Endothelial cell of hepatic sinusoid (primary cell): ENCODE measurements around the gene KAZN.

Source experiments
- in situ Hi-C: cut with HindIII; loops from 2 replicates; pipeline ENCODE4 v1.10.0; 2017; ENCODE audit warnings: low sequenced_read_pairs

KAZN gene

GRCh38 chr1:15056515-15057285 lies 458.2 kb downstream of the KAZN start:
- in situ Hi-C loops: loop anchor here (25.0 kb wide), 1 partner anchor 469 kb away; the partner anchor contains the start of gene KAZN

DNA sequence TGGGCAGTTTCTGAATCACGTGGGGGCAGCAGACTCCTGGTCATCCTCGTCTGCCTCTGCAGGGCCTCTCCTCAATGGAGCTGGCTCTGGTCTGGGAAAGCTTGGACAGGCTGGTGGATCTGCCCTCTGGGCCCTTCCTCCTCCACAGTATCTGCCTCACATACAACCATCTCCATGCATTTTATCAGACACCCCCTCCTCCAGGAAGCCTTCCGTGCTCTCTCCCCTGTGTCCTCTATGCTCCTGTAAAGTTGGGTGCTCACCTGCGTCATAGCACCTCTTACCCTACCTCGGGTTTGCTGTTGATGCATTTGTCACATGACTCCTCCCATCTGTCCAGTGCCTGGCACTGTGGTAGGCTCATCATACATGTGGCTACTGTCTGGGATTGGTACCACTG lies 459.3 kb downstream of the KAZN start:
- in situ Hi-C loops: loop anchor here (25.0 kb wide), 1 partner anchor 471 kb away; the partner anchor contains the start of gene KAZN

- in situ Hi-C loops: loop anchor here (25.0 kb wide), 1 partner anchor 471 kb away; the partner anchor contains the start of gene KAZN
Observed at GRCh38 chr1:15058261-15058660, 459.8 kb downstream of the KAZN start.

DNA sequence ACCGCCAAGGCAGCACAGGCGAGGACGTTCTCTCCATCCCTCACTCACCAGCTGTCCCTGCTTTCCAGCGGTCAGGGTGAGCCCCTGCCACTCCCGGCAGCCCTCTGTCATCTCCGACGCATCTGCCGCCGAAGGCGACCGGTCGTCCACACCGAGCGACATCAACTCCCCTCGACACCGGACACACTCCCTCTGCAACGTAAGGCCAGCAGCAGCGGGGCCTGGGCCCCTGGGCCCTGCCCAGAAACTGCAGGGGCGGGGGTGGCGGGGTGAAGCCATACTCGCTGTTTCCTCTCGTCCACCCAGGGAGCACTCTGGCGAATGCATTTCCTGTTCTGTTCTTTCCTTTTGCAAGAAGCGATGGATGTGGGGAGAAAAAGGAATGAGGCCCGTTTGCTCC lies 461.6 kb downstream of the KAZN start:
- in situ Hi-C loops: loop anchor here (25.0 kb wide), 1 partner anchor 473 kb away; the partner anchor contains the start of gene KAZN

- in situ Hi-C loops: loop anchor here (25.0 kb wide), 1 partner anchor 475 kb away; the partner anchor contains the start of gene KAZN
Observed at GRCh38 chr1:15062479-15063099, 464.1 kb downstream of the KAZN start.

DNA sequence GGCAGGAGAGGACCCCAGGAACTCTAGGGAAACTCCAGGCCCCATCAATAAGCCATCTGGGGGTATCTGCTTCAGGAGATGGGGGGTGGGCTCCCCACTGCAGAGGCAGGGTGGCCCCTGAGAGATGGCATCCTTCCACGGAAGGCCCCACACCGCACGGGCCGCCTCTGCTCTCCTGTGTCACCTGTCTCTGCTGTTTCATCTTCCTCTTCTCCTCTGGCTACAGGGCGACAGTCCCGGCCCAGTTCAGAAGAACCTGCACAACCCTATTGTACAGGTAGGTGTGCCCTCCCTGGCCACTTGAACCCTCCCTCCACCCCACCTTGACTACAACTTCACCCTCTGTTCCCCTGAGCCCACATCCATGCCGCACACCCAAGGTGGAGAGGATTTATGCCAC lies 464.9 kb downstream of the KAZN start:
- in situ Hi-C loops: loop anchor here (25.0 kb wide), 1 partner anchor 476 kb away; the partner anchor contains the start of gene KAZN

GRCh38 chr1:15063783-15064182 lies 465.3 kb downstream of the KAZN start:
- in situ Hi-C loops: loop anchor here (25.0 kb wide), 1 partner anchor 476 kb away; the partner anchor contains the start of gene KAZN

DNA sequence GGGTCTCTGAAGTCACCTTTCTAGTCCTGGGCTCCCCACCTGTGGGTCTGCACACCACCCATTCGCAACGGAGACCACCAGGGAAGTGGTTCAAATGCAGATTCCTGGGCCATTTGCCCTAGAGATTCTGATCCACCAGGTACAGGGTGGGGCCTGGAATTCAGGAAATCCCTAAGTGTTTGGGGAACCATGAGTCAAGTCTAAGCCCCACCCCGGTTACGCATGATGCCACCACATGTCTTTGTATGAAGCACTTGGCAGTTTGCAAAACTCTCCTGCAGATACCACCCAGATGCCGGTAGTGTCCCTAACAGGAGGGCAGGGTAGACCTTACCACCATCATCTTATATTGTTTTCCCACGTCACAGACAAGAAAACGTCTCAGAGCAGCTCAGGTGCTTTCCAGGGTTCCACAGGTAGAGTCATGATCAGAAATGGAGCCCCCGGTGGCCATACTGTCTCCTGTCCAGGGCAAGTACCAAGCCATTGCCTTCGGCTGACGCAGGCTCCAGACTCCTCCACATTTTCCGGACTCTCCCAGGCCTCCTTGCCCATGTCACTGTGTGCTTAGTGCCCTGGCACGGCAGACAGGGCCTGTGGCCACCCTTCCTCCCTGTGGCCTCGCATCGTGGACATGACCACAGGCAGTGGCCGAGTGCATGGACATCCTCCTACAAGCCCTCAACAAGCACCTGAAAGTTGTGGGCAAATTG lies 465.9 kb downstream of the KAZN start:
- in situ Hi-C loops: loop anchor here (25.0 kb wide), 1 partner anchor 477 kb away; the partner anchor contains the start of gene KAZN

DNA sequence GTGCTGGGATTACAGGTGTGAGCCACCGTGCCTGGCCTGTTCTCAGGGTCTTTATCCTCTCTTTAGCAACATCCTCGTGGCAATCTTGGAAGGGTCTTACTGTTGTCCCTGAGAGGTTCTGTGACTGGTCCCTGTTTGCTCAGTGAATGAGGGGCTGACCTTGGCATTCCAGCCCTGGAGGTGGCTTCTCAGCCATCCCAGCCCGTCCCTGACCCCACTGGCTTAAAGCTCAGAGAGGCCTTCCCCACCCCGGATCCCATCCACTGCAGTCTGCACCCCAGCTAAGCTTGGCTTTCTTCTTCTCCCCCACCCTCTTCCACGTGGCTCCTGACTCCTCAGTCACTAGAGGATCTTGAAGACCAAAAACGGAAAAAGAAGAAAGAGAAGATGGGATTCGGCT lies 466.8 kb downstream of the KAZN start:
- in situ Hi-C loops: loop anchor here (5.0 to 25.0 kb wide), 2 partner anchors 173 to 478 kb away; partner anchors contain the start of gene KAZN

DNA sequence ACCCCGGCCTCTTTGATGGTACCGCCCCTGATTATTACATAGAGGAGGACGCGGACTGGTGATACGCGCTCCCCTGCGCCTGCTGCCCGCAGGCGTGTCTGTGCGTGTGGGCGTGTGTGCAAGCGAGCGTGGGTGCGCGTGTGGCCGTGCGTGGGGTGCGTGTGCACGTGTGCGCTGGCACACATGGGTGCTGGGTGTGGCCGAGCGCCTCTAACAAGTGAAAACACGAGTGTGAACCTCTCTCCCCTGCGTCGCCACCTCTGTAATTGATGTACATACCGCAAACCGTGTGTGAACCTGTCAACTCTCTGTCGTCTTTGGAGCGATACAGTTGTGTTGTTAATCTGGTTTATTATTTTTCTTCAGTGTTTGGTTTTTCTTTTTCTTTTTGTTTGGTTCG lies 467.3 kb downstream of the KAZN start:
- in situ Hi-C loops: loop anchor here (5.0 to 25.0 kb wide), 2 partner anchors 173 to 478 kb away; partner anchors contain the start of gene KAZN

DNA sequence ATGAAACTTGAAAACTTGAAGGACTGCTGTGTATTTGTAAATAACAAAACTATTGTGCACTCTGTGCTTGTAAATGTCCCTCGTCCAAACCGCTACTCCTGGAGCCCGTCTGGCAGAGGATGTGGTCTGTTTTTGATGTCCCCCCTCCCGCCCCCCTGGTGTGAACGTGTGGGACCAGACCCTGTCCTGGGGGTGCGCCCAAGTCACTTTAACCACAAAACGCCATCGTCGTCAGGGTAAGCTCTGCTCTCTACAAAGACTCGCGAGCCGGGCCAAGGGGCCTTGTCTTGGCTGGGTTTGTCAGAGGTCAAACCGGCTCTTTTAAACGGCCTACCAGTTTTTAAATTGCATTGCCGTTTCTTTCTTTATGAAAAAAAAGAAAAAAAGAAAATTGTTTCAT lies 467.7 kb downstream of the KAZN start:
- in situ Hi-C loops: loop anchor here (5.0 to 25.0 kb wide), 2 partner anchors 174 to 479 kb away; partner anchors contain the start of gene KAZN

- in situ Hi-C loops: loop anchor here (5.0 to 25.0 kb wide), 2 partner anchors 175 to 480 kb away; partner anchors contain the start of gene KAZN
Observed at GRCh38 chr1:15067148-15067547, 468.7 kb downstream of the KAZN start.

- in situ Hi-C loops: loop anchor here (5.0 to 25.0 kb wide), 2 partner anchors 176 to 481 kb away; partner anchors contain the start of gene KAZN
Observed at GRCh38 chr1:15068152-15068551, 469.7 kb downstream of the KAZN start.

DNA sequence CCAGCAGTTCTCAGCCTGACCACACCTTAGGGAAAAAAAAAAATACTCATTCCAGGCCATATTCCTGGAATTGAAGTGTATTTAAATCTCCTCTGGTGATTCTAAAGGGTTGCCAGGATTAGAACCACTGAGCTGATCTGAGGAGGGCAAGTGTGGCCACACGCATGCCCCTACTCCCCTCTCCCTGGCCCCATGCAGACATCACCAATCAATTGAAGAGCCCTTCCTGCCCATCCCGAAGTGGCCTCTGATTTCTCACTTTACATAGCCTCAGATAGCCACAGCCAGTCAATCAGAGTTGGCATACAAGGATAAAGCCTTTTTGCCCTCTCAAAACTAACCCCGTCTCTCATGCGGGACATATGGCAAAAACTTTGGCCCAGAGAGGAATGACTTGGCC lies 470.5 kb downstream of the KAZN start:
- in situ Hi-C loops: loop anchor here (5.0 to 25.0 kb wide), 2 partner anchors 177 to 482 kb away; partner anchors contain the start of gene KAZN

DNA sequence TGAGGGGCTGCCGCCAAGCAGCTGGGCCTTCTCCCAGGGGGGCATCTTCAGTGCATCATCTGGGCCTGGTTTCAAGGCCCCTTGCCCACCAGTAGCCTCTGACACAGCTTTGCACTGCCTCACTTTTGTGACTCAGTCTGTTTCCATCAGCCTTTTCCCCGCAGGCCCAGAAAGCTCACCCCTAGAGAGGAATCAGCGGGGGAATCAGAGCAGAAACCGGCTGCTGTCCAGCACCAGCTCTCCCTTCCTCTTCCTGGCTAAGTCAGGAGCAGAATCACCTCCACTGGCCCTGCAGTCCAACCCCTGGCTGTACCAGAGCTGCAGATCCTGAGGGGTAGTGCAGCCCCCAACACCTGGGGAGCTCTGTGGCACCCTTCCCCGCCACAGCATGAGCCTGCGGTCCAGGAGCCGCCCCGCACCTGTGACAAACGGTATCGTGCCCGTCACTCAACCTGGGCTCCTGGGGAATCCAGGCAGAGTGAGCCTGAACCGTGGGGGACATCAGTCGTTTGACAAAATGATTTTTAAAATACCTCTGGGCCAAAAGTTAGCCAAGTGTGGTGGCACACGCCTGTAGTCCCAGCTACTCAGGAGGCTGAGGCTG lies 471.8 kb downstream of the KAZN start:
- in situ Hi-C loops: loop anchor here (25.0 kb wide), 1 partner anchor 483 kb away; the partner anchor contains the start of gene KAZN

DNA sequence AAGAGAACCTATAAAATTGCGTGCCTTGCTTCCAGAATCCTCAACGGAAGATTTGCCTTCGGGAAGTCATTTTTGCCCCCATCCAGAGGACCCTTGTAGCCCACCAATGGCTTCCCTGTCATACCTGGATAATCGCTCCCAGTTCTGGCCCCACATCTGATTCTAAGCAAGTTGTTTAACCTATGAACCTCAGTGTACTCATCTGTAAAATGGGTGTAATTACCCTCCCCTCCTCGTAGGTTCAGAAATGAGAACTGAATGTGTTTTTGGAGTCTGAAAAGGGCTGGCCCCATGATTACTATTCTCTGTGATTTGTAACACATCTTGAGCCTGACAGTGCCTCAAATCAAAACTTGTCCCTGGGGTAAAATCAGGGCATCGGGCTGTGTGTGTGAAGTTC lies 473.5 kb downstream of the KAZN start:
- in situ Hi-C loops: loop anchor here (25.0 kb wide), 1 partner anchor 485 kb away; the partner anchor contains the start of gene KAZN

DNA sequence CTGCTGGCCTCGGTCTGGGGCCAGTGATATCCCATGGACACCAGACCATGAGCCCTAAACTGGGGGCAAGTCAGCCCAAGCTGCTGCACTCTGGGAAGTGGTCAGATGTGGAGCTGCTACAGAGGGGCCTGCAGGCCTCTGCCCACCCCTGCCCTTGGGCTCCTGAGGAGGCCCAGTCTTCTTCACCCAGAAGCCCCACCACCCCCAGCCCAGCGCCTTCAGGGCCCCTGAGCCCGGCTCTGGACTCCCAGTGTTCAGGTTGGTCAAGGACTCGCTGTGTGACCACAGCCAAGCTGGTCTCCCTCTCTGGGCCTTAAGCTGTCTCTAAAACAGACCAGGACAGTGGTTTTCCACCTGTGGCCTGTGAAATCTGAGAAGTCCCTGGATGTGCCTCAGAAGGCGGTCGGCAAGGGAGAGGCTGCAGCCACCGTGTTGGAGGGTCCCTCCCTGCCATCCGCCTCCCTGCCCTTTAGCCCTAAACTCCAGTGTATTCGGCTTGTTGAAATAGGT lies 475.4 kb downstream of the KAZN start:
- in situ Hi-C loops: loop anchor here (25.0 kb wide), 1 partner anchor 487 kb away; the partner anchor contains the start of gene KAZN

DNA sequence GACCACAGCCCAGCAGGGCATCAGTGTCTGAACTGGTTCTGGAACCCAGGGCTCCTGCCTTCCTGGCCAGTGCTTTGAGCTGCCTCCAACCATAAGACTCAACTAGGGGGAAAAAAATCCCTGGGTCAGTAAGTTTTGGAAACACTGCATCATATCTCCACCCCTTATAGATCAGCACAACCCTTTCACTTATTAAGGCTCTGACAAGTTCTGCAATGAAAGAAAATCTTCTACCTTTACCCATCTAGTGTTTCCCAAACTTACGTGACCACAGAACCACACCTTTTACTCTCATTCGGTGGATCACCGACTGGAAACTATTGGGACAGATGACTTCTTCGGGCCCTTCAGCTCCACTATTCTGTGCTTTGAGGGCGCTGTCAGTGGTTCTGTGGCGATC lies 476.7 kb downstream of the KAZN start:
- in situ Hi-C loops: loop anchor here (25.0 kb wide), 1 partner anchor 313 kb away; no protein-coding TSS in a partner anchor

DNA sequence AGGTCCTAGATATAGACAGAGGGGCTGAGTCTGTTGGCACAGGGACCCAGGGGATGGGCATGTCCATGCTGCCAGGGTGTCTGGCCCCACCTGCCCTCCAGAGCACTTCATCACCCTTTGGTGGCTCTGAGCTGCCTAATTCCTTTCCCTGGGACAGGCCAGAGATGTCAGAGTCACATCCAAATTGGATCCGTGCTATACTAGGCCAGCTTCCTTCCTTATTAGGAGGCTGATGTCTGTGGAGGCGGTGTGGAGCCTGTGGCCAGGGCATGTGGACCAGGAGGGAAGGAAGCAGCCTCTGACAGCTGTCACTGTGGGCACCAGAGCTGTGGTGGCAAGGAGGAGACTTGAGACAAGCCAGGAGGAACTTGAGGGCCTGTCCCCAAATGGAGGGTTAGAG lies 477.3 kb downstream of the KAZN start:
- in situ Hi-C loops: loop anchor here (25.0 kb wide), 1 partner anchor 314 kb away; no protein-coding TSS in a partner anchor
